ENCODE data around the gene PLXNA4. TPM values are rescaled to one million over a fixed set of nuclear protein-coding genes. Genes with fewer than 3 reads are reported as not detected.

PLXNA4 gene
- total and polyA plus RNA-seq, 2 donors from 2014 or later = 0.17 to 3.5 TPM

GRCh38 chr7:132322970-132323369 lies 253.3 kb downstream of the PLXNA4 start:
- no peak overlapping the region for H3K9ac ChIP-seq (ENCODE audit: low read length in 3 of 3)
- no peak overlapping the region for H3K4me3 ChIP-seq (ENCODE audit: low read length in 3 of 3)
- H3K27me3 ChIP-seq (ENCODE audit: control insufficient read depth, insufficient read depth, low read length) = no peaks in the 10 kb centered on the region
- no peak overlapping the region for H3K27ac ChIP-seq (ENCODE audit: low read depth in 2 of 2, low read length in 2 of 2)
- no peaks in the 10 kb centered on the region for H3K4me1 ChIP-seq (ENCODE audit: control insufficient read depth in 2 of 3, insufficient read depth in 2 of 3, low read depth in 1 of 3, low read length in 3 of 3)
- DNase-seq = peak in 4 of 5 donors; percentile 54 to 81 (median 66)
- H3K36me3 ChIP-seq (ENCODE audit: control insufficient read depth in 2 of 3, insufficient read depth in 3 of 3, low read length in 3 of 3) = no peaks in the 10 kb centered on the region
- H3K9me3 ChIP-seq (ENCODE audit: control insufficient read depth in 2 of 3, insufficient read depth in 1 of 3, low read length in 3 of 3) = no peaks in the 10 kb centered on the region
- TF ChIP-seq CTCF (IDR thresholded peaks at IDR 0.05; ENCODE audit: borderline replicate concordance, extremely low read depth, insufficient read depth) = no peak
- intact Hi-C loops (cut with DNase I) = no loop called here
- no peak for FAIRE-seq

- Histone ChIP-seq H3K27me3 (ENCODE audit: control insufficient read depth, insufficient read depth, low read length) (no peaks in the 10 kb centered on the region), H3K9ac (ENCODE audit: low read length in 3 of 3) (no peak overlapping the region), H3K4me3 (ENCODE audit: low read length in 3 of 3) (no peak overlapping the region), H3K9me3 (ENCODE audit: control insufficient read depth in 2 of 3, insufficient read depth in 1 of 3, low read length in 3 of 3) (no peaks in the 10 kb centered on the region), H3K27ac (ENCODE audit: low read depth in 2 of 2, low read length in 2 of 2) (no peak overlapping the region), H3K36me3 (ENCODE audit: control insufficient read depth in 2 of 3, insufficient read depth in 3 of 3, low read length in 3 of 3) (no peaks in the 10 kb centered on the region), H3K4me1 (ENCODE audit: control insufficient read depth in 2 of 3, insufficient read depth in 2 of 3, low read depth in 1 of 3, low read length in 3 of 3) (no peaks in the 10 kb centered on the region)
- FAIRE-seq = no peak
- no peak for TF ChIP-seq CTCF (IDR thresholded peaks at IDR 0.05; ENCODE audit: borderline replicate concordance, extremely low read depth, insufficient read depth)
- intact Hi-C loops (cut with DNase I) = no loop called here
- peak in 3 of 5 donors; percentile 35 to 37 (median 36) for DNase-seq
These were observed 254.9 kb downstream of the PLXNA4 start for GRCh38 chr7:132321387-132321786.

- no peak for FAIRE-seq
- intact Hi-C loops (cut with DNase I) = loop anchor here (5.0 kb wide), 1 partner anchor 263 kb away; no protein-coding TSS in a partner anchor
- Histone ChIP-seq H3K27ac (ENCODE audit: low read depth in 2 of 2, low read length in 2 of 2) (no peak overlapping the region), H3K9me3 (ENCODE audit: control insufficient read depth in 2 of 3, insufficient read depth in 1 of 3, low read length in 3 of 3) (no peaks in the 10 kb centered on the region), H3K36me3 (ENCODE audit: control insufficient read depth in 2 of 3, insufficient read depth in 3 of 3, low read length in 3 of 3) (no peaks in the 10 kb centered on the region), H3K27me3 (ENCODE audit: control insufficient read depth, insufficient read depth, low read length) (no peaks in the 10 kb centered on the region), H3K4me1 (ENCODE audit: control insufficient read depth in 2 of 3, insufficient read depth in 2 of 3, low read depth in 1 of 3, low read length in 3 of 3) (no peaks in the 10 kb centered on the region), H3K9ac (ENCODE audit: low read length in 3 of 3) (no peak overlapping the region), H3K4me3 (ENCODE audit: low read length in 3 of 3) (no peak overlapping the region)
- no peak for DNase-seq
- TF ChIP-seq CTCF (IDR thresholded peaks at IDR 0.05; ENCODE audit: borderline replicate concordance, extremely low read depth, insufficient read depth) = no peak
These were observed 256.8 kb downstream of the PLXNA4 start for GRCh38 chr7:132319481-132319880.
